Stimulated activated CD4-positive, alpha-beta T cell treated with anti-CD3 and anti-CD28 coated beads, Interleukin-2, amount 100 ng/mL, for 24 hours (primary cell): ENCODE measurements around the gene CAMK2A.

Source experiments
- DNase-seq, 2 donors: peaks; one replicate each; pipeline ENCODE4 v3.0.0-alpha.2; 2020

Gene CAMK2A

GRCh38 chr5:150299571-150300327, 10.2 kb upstream of the CAMK2A start:
- DNase-seq, result no peak

- DNase-seq, result no peak
Measured at GRCh38 chr5:150298701-150299451, 9.3 kb upstream of the CAMK2A start.

GRCh38 chr5:150297934-150298595, 8.5 kb upstream of the CAMK2A start:
- no peak for DNase-seq

- no peak for DNase-seq
Measured at GRCh38 chr5:150297236-150297890, 7.8 kb upstream of the CAMK2A start.

- DNase-seq, result no peak
Measured at GRCh38 chr5:150296496-150296895, 6.9 kb upstream of the CAMK2A start.

- no peak for DNase-seq
Measured at GRCh38 chr5:150295741-150296486, 6.3 kb upstream of the CAMK2A start.

GRCh38 chr5:150295172-150295634, 5.6 kb upstream of the CAMK2A start:
- DNase-seq, result no peak

- no peak for DNase-seq
Measured at GRCh38 chr5:150294551-150295071, 5.0 kb upstream of the CAMK2A start.

- DNase-seq, result no peak
Measured at GRCh38 chr5:150293091-150293941, 3.7 kb upstream of the CAMK2A start.

GRCh38 chr5:150291388-150292385, 2.1 kb upstream of the CAMK2A start:
- no peak for DNase-seq

- no peak for DNase-seq
Measured at GRCh38 chr5:150288791-150289190, 782 bp downstream of the CAMK2A start.

GRCh38 chr5:150288361-150288760, 1.2 kb downstream of the CAMK2A start:
- DNase-seq, result no peak

GRCh38 chr5:150286820-150287219, 2.8 kb downstream of the CAMK2A start:
- no peak for DNase-seq

- no peak for DNase-seq
Measured at GRCh38 chr5:150285114-150285513, 4.5 kb downstream of the CAMK2A start.

GRCh38 chr5:150284311-150284710, 5.3 kb downstream of the CAMK2A start:
- DNase-seq, result no peak

- DNase-seq, result no peak
Measured at GRCh38 chr5:150283904-150284303, 5.7 kb downstream of the CAMK2A start.

GRCh38 chr5:150281987-150282386, 7.6 kb downstream of the CAMK2A start:
- no peak for DNase-seq

- DNase-seq, result no peak
Measured at GRCh38 chr5:150279330-150280020, 10.1 kb downstream of the CAMK2A start.

GRCh38 chr5:150278916-150279315, 10.7 kb downstream of the CAMK2A start:
- DNase-seq, result no peak
